HG03520 (cell line): Measurements from ENCODE around the gene SAMD7.
A peak's percentile ranks its signal among the peaks of the same experiment; 100 is the strongest.

Experiments
- ATAC-seq: cut with Tn5 transposase; IDR thresholded peaks from one replicate; pipeline ENCODE4 v1.9.1; 2021; ENCODE audit warnings: mild to moderate bottlenecking, moderate library complexity; ENCODE audit not compliant: unreplicated experiment

The SAMD7 gene

GRCh38 chr3:169965562-169966427, 54.4 kb downstream of the SAMD7 start:
- peak; percentile 34 for ATAC-seq

- ATAC-seq: peak; percentile 90
Observed at GRCh38 chr3:169966428-169966950, 55.1 kb downstream of the SAMD7 start, which contains the start of gene SEC62. SEC62 (plus strand) TSS chr3:169966807; CDS start chr3:169966823, 16 bp downstream.

DNA sequence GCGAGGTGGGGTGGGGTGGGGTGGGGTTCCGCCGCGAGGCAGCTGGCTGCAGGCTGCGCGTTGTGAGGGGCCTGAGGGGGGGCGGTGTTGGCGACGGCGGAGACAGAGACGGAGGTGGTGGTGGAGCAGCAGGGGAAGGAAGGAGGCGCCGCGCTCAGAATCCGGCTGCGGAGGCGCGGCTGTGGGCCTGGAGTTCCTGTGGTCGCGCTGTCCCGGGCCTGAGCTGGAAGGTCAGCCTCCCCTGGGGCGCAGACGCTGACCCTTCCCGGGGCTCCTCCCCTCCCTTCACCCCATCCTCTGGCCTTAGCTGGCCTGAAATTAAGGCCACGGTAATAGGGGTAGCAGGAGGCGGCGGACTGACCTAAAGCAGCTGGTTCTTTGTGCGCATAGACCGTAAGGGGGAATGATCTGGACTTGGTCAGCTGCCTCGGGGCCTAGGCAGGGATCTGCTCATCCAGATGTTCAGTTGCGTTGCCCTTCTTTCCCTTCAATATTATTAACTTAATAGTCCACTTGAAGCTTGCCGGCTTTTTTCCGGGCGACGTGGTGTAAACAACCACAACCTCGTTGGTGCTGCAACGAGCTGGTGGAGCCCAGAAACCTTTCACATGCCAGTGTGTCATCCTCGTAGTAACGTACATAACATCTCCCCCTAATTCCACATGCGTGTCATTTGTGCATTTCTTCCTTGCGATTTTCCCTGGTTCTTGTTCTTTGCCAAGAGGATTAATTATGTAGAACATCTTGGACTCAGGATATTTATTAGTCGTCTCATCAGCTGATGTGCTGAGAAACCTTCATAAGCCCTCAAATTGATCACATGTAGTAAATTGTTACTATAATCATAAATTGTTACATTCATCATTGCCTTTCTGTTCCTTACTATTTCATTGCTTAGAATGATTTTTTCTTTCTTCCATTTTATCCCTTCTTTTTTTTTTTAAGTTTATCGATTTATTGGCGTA, 55.9 kb downstream of the SAMD7 start:
- ATAC-seq: peak; percentile 25

GRCh38 chr3:169968224-169968885, 57.0 kb downstream of the SAMD7 start:
- no peak for ATAC-seq

DNA sequence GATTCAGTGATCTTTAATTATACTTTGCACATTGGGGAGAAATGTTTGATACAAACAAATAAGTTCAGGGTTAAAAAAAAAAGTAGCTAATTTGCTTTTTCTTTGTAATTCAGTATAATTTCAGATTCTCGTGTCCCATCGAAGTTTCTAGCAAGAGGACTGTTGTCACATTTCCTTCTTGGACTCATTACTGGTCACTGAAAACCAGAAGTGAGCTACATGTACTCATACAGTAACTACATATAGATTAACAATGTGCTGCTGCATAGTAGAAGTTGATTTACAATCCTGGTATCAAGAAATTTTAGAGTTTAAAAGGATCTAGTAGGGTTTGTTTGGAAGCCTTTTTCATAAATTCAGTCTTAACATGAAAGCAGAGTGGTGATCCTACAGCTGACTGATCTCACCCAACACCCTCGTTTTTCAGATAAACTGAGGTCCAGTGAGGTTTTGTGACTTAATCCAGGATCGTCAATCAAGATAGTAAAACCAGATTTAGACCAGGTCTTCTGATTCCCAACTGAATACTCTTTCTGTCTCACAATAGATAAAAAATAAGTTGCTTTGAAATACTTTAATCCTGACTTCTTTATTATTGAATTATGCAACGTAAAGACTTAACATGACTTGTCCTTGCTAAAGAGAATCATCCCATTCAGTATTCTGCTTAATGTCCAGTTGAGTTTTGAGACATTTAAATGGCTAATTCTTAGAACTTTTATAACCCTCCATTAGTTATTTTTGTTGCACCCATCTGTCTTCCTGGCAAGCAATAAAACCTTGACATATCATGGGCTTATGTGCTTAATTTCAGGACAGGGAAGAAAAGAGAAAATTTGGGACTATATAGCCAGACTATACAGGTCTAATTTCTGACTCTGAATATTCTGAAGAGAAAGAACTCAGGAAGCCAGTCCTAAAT, 58.1 kb downstream of the SAMD7 start:
- ATAC-seq: no peak

DNA sequence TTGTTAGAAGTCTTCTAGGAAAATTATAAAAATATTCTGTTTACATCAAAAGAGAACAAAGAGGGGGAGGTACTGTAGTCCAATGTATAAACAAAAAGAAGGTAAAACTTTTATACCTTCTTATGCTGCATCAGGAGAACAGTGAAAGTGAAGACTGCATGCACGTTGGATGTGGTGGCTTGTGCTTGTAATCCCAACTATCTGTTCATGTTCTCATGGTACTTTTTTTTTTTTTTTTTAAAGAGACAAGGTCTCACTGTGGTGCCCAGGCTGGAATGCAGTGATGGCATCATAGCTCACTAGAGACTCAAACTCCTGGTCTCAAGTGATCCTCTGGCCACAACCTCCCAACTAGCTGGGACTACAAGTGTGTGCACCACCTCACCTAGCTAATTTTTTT, 59.5 kb downstream of the SAMD7 start:
- ATAC-seq: no peak

- ATAC-seq: no peak
Observed at GRCh38 chr3:169971522-169971921, 60.1 kb downstream of the SAMD7 start.

GRCh38 chr3:169980055-169980454, 68.7 kb downstream of the SAMD7 start:
- no peak for ATAC-seq

- no peak for ATAC-seq
Observed at GRCh38 chr3:169984292-169984691, 72.9 kb downstream of the SAMD7 start.
